H1 (cell line): ENCODE results near the gene NDUFA13. TPM values are rescaled to one million over a fixed set of nuclear protein-coding genes. Genes with fewer than 3 reads are reported as not detected.

ENCODE experiments used
- BACH1 ChIP-seq: IDR thresholded peaks from 2 replicates; pipeline ENCODE4 v1.6.1; 2012; ENCODE audit warnings: low read length, improper control_type of control experiment
- SP2 ChIP-seq: IDR thresholded peaks from 2 replicates; pipeline ENCODE4 v1.6.1; 2012; ENCODE audit warnings: mild to moderate bottlenecking, low read length, inconsistent platforms
- polyA plus RNA-seq, 7 experiments: library from polyadenylated mRNA; depleted of rRNA in 3 of 7; stranded (reverse) in 5 of 7; unstranded in 2 of 7; fragments of >200 nt in 5 of 7; fragments of 200-250 nt in 2 of 7; gene quantifications; 1 replicate in 5 of 7; 2 replicates in 1 of 7; 4 replicates in 1 of 7; pipeline versions ENCODE4 v1.2.1 to v1.2.3, GENCODE V29; 2011 to 2013; ENCODE audit warnings: missing spikeins in 2 of 7, mixed read lengths in 2 of 7
- total RNA-seq: library from RNA; stranded (reverse); fragmentation: NEBNext Ultra II Directional; extraction: Animal tissue kit (Norgen Biotek cat#: 25700); gene quantifications from 2 replicates; pipeline ENCODE4 v1.2.1, GENCODE V29; 2021

The NDUFA13 gene
- total and polyA plus RNA-seq, 2 of the 8 experiments (the other 6 are each of a cell fraction or from before 2014, with no cell fraction given), result 413 to 1,105 TPM

DNA sequence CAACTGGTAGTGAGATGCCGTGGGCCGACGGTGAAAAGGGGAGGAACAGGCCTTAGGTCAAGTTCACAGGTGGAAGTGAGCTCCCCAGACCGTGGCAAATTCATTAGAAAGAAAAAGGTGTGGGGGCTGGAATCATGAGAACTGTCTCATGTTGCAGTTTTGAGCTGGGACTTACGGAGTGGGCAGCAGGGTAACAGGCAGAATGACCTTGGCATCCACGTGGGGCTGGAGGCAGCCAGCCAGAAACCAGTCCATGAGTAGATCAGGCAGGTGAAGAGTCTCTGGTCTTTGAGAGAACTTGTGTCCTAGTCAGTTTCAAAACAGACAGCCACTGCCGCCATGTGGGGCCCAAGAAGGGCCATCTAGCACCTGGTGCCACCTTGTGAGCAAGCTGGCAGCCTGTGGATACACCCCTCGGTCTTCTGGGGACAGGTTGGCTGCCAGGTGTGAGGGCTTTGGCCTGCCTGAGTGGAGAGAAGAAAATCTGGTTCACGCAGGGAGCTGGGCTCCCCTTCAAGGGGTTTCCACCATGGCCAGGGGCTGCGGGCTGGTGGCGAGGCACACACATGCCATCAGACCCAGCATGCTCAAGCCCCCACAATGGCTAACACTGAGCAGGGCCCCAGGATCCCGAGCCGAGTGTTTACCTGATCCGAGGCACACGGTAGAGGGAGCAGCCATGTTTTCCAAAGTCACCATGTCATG lies 24.6 kb upstream of the NDUFA13 start (continued):
- TF ChIP-seq BACH1, result no peak
- TF ChIP-seq SP2, result no peak
